ENCODE measurements around the gene PMEPA1.

GRCh38 chr20:57748601-57749130 lies 38.9 kb upstream of the PMEPA1 start:
- TF ChIP-seq RAD21 (IDR thresholded peaks at IDR 0.05): no peak
- no peak for TF ChIP-seq TAF1 (conservative IDR thresholded peaks at IDR 0.05)
- TF ChIP-seq, protein P1, sequence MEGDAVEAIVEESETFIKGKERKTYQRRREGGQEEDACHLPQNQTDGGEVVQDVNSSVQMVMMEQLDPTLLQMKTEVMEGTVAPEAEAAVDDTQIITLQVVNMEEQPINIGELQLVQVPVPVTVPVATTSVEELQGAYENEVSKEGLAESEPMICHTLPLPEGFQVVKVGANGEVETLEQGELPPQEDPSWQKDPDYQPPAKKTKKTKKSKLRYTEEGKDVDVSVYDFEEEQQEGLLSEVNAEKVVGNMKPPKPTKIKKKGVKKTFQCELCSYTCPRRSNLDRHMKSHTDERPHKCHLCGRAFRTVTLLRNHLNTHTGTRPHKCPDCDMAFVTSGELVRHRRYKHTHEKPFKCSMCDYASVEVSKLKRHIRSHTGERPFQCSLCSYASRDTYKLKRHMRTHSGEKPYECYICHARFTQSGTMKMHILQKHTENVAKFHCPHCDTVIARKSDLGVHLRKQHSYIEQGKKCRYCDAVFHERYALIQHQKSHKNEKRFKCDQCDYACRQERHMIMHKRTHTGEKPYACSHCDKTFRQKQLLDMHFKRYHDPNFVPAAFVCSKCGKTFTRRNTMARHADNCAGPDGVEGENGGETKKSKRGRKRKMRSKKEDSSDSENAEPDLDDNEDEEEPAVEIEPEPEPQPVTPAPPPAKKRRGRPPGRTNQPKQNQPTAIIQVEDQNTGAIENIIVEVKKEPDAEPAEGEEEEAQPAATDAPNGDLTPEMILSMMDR (IDR thresholded peaks at IDR 0.05; ENCODE audit: low read depth, low read length, missing input control): no peak
- no peak for TF ChIP-seq SP1 (IDR thresholded peaks at IDR 0.05)
- TF ChIP-seq HNF4A (conservative IDR thresholded peaks at IDR 0.05): no peak
- no peak for TF ChIP-seq EGR1 (IDR thresholded peaks at IDR 0.05; ENCODE audit: low read depth in 2 of 2)
- TF ChIP-seq, protein P2, sequence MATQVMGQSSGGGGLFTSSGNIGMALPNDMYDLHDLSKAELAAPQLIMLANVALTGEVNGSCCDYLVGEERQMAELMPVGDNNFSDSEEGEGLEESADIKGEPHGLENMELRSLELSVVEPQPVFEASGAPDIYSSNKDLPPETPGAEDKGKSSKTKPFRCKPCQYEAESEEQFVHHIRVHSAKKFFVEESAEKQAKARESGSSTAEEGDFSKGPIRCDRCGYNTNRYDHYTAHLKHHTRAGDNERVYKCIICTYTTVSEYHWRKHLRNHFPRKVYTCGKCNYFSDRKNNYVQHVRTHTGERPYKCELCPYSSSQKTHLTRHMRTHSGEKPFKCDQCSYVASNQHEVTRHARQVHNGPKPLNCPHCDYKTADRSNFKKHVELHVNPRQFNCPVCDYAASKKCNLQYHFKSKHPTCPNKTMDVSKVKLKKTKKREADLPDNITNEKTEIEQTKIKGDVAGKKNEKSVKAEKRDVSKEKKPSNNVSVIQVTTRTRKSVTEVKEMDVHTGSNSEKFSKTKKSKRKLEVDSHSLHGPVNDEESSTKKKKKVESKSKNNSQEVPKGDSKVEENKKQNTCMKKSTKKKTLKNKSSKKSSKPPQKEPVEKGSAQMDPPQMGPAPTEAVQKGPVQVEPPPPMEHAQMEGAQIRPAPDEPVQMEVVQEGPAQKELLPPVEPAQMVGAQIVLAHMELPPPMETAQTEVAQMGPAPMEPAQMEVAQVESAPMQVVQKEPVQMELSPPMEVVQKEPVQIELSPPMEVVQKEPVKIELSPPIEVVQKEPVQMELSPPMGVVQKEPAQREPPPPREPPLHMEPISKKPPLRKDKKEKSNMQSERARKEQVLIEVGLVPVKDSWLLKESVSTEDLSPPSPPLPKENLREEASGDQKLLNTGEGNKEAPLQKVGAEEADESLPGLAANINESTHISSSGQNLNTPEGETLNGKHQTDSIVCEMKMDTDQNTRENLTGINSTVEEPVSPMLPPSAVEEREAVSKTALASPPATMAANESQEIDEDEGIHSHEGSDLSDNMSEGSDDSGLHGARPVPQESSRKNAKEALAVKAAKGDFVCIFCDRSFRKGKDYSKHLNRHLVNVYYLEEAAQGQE (IDR thresholded peaks at IDR 0.05): no peak
- no peak for TF ChIP-seq FOXA2 (IDR thresholded peaks at IDR 0.05)
- TF ChIP-seq NR2F2 (IDR thresholded peaks at IDR 0.05): no peak
- TF ChIP-seq JUND (IDR thresholded peaks at IDR 0.05): no peak
- no peak for TF ChIP-seq ZBTB33 (IDR thresholded peaks at IDR 0.05)
- TF ChIP-seq GABPA (IDR thresholded peaks at IDR 0.05 in 1 of 2, conservative IDR thresholded peaks at IDR 0.05 in 1 of 2): no peak
